Psoas muscle (tissue), 8 donors: ENCODE data around the gene NR2F1-AS1. TPM values are rescaled to one million over a fixed set of nuclear protein-coding genes. Genes with fewer than 3 reads are reported as not detected.

ENCODE experiments used
- ATAC-seq, 4 donors: fragments of 200-7000 bp; cut with Tn5 transposase; one replicate each; pipeline ENCODE4 v1.9.1; 2020; ENCODE audit warnings: moderate library complexity in 3 of 4, mild to moderate bottlenecking in 2 of 4
- DNase-seq, 2 donors: peaks; one replicate each; pipeline ENCODE4 v3.0.0-alpha.2; 2020
- H3K27ac ChIP-seq: fragments of 200-600 bp; one replicate; pipeline ENCODE4 v1.8.0; 2022
- H3K27me3 ChIP-seq, 3 donors: fragments of 200-600 bp in 1 of 3; one replicate each; pipeline versions ENCODE4 v1.6.1 to v1.8.0; 2013 to 2022; ENCODE audit warnings: low read length in 2 of 3, mild to moderate bottlenecking in 2 of 3, moderate library complexity in 1 of 3; ENCODE audit not compliant: insufficient read depth in 3 of 3
- H3K36me3 ChIP-seq, 2 donors: fragments of 200-600 bp in 1 of 2; one replicate each; pipeline versions ENCODE4 v1.6.1 to v1.8.0; 2013 to 2022; ENCODE audit warnings: low read depth in 1 of 2, mild to moderate bottlenecking in 1 of 2, moderate library complexity in 1 of 2; ENCODE audit not compliant: insufficient read depth in 1 of 2
- H3K4me1 ChIP-seq: fragments of 200-600 bp; one replicate; pipeline ENCODE4 v1.8.0; 2022
- H3K4me3 ChIP-seq: fragments of 200-600 bp; one replicate; pipeline ENCODE4 v1.8.0; 2022; ENCODE audit warnings: mild to moderate bottlenecking
- H3K9me3 ChIP-seq: fragments of 200-600 bp; one replicate; pipeline ENCODE4 v1.8.0; 2022
- WGBS, 3 donors: extraction: QIAGEN DNeasy Blood & Tissue Kit; methylation state at CpG; one replicate each; pipeline versions ENCODE4 v1.1.6 to v1.1.7; 2013; 5-methylcytosine and 5-hydroxymethylcytosine counted together
- intact Hi-C, 2 donors: fragments of 100-400 bp; cut with DNase I; formaldehyde crosslinking; loops; one replicate each; pipeline versions ENCODE4 v1.11.0 to v1.14.2; 2022
- polyA plus RNA-seq, 3 donors: library from polyadenylated mRNA; stranded (reverse); fragments of 200-250 nt; gene quantifications; one replicate each; pipeline ENCODE4 v1.2.3, GENCODE V29; 2013
- total RNA-seq, 4 donors: library from RNA; stranded (reverse); fragmentation: NEBNext Ultra II Directional in 2 of 4; extraction: Animal tissue kit (Norgen Biotek cat#: 25700) in 2 of 4; gene quantifications; one replicate each; pipeline versions ENCODE4 v1.2.1 to v1.2.4, GENCODE V29; 2021 to 2023
- TF ChIP-seq, protein P1 (sequence below): fragments of 200-600 bp; IDR thresholded peaks from one replicate; pipeline ENCODE4 v1.8.0; 2022; ENCODE audit warnings: antibody characterized with exemption
- donor health status: healthy with polysubstance abuse.
- donor health status: DM: no; HTN: no; CAD: no; lungs with moderate emphysema.
- donor health status: Bipolar disorder and iron deficiency.
- donor health status: healthy.
- donor health status: DM: yes; HTN: yes; CAD: no.
- donor health status: DM: no; HTN: no; CAD: no.
- donor health status: DM: no; HTN: no; CAD: no.
- donor health status: DM: yes; HTN: yes; CAD: no.

NR2F1-AS1 gene
- total and polyA plus RNA-seq, 7 donors, result 0.13 to 1.5 (median 0.42) TPM

DNA sequence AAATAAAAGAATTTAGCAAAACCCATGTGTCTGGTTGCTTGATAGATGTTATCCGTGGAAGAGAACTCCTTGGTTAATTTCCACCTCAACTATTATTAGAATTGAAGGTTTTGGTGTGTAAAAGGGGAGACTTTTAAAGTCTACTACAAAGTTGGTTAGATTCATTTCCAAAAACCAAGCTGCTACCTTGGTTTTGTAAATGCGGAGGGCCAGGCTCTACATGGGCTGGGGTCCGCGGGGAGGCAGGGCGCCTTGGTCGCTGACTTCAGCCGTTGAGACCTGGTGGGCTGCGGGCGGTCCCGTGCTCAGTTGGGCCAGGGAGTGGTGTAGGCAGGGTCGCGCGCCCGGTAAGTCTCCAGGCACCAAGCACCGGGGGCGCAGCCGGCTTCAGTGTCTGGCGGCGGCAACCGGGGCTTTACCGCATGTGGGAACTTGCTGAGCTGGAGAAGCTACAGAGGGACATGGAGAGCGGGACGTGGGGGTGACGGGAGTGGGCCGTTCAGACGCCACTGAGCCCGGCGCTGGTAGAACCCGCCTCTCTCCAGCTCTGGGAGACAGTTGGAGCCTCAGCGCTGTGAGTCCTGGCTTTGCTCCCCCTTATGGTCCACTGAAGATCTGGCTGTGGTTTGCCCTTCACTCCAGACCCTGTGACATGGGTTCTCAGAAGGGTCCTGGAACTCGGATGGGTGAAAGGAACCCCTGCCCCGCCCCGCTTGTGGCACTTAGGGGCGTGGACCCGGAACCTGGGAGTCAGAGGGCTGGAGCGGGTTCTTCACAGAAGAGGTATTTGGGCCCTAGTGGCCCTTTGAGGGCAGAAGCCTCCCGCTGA is 13.8 kb upstream of the NR2F1-AS1 start:
- H3K27me3 ChIP-seq, result peaks cover 0 to 56% (median 8%) of the 10 kb centered on the region in 3 donors
- no peaks in the 10 kb centered on the region for H3K4me1 ChIP-seq
- no peak for ATAC-seq
- no peaks in the 10 kb centered on the region for H3K9me3 ChIP-seq
- TF ChIP-seq, protein P1, sequence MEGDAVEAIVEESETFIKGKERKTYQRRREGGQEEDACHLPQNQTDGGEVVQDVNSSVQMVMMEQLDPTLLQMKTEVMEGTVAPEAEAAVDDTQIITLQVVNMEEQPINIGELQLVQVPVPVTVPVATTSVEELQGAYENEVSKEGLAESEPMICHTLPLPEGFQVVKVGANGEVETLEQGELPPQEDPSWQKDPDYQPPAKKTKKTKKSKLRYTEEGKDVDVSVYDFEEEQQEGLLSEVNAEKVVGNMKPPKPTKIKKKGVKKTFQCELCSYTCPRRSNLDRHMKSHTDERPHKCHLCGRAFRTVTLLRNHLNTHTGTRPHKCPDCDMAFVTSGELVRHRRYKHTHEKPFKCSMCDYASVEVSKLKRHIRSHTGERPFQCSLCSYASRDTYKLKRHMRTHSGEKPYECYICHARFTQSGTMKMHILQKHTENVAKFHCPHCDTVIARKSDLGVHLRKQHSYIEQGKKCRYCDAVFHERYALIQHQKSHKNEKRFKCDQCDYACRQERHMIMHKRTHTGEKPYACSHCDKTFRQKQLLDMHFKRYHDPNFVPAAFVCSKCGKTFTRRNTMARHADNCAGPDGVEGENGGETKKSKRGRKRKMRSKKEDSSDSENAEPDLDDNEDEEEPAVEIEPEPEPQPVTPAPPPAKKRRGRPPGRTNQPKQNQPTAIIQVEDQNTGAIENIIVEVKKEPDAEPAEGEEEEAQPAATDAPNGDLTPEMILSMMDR, result no peak
- DNase-seq, result peak in 1 of 2 donors; percentile 48
- no peaks in the 10 kb centered on the region for H3K36me3 ChIP-seq
- 66 to 76% (median 74%) methylated on average over 32 to 37 of the region's 37 CpGs for whole genome bisulfite sequencing, 3 donors
- H3K27ac ChIP-seq, result no peak overlapping the region
- H3K4me3 ChIP-seq, result no peak overlapping the region
- intact Hi-C loops, result no loop called here

DNA sequence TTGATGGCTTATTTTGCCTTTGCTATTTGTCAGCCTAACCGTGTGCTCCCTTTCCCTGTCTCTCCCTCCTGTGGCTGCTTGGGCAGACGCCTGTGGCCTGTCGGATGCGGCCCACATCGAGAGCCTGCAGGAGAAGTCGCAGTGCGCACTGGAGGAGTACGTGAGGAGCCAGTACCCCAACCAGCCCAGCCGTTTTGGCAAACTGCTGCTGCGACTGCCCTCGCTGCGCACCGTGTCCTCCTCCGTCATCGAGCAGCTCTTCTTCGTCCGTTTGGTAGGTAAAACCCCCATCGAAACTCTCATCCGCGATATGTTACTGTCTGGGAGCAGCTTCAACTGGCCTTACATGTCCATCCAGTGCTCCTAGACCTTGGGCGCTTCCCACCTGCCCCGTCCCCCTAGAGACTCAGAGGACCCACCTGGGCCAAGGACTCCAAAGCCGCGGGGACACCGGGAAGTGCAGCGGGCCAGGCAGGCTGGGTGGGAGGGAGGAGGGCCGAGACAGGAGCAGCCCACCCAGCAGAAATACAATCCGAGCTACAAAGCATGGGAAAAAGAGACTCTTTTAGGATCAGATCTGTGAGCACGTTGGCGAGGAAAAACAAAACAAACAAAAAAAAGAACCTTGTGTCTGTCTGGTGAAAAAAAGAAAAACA is 12.6 kb upstream of the NR2F1-AS1 start:
- DNase-seq (peak in 1 of 2 donors; percentile 48), ATAC-seq (no peak)
- no peak overlapping the region for H3K4me3 ChIP-seq
- no peaks in the 10 kb centered on the region for H3K9me3 ChIP-seq
- H3K36me3 ChIP-seq, result no peaks in the 10 kb centered on the region
- intact Hi-C loops, result no loop called here
- no peak overlapping the region for H3K27ac ChIP-seq
- 77 to 82% (median 79%) methylated on average over 30 of the region's 30 CpGs for WGBS, 3 donors
- TF ChIP-seq, protein P1, result no peak
- H3K27me3 ChIP-seq, result peaks cover 0 to 44% (median 8%) of the 10 kb centered on the region in 3 donors
- H3K4me1 ChIP-seq, result no peaks in the 10 kb centered on the region

DNA sequence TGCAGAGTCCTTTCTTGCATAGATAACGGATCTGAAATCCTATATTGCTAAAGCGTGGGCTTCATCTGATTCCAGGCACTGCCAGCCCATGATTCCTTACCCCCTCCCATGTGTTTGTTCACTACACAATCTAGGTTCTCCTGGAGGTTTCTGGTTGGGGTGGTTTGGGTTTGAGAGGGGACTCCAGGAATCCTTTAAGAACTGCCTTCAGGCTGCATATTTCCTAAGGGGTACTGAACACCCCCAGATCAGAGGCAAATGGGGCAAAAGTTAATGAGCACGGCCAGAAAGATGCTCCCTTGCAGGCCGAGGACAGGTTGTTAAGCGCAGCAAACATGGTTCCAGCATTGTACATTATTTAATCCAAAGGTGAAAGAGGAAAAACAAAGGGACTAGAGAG is 11.9 kb upstream of the NR2F1-AS1 start:
- Histone ChIP-seq H3K36me3 (no peaks in the 10 kb centered on the region), H3K27me3 (peaks cover 0 to 38% (median 8%) of the 10 kb centered on the region in 3 donors), H3K4me3 (no peak overlapping the region), H3K9me3 (no peaks in the 10 kb centered on the region), H3K27ac (no peak overlapping the region), H3K4me1 (no peaks in the 10 kb centered on the region)
- DNase-seq, result no peak
- WGBS, 3 donors, result 85 to 89% (median 88%) methylated on average over 5 of the region's 5 CpGs
- TF ChIP-seq, protein P1, result no peak
- ATAC-seq, result no peak
- intact Hi-C loops, result no loop called here

DNA sequence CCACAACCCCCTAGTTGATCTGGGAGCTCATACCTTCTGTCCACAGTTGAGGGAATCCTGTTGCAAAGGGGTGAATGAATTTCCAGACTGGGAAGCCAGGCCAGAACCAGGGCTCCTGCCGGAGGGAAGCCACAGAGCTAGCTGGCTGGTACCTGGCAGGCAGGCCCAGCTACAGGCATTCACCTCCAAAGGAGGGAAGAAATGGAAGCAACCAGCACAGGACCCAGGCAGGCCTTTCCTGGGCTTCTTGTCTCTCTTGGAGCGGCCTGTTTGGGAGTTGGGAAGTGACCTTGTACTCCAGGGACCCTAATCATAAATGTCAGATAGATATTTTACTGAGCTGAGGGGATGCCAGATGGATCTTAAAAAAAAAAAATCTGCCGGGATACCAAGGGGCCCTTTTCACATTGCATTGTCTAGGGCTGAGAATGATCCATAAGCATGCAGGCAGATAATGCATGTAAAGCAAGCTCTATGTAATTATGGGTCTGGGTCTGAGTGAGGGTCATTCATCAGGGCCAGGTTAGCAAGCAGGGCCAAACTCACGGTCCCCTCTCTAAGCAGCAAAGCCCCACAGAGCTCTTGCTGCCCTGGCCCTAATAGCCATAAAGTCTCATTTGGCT is 10.4 kb upstream of the NR2F1-AS1 start:
- H3K27ac ChIP-seq, result no peak overlapping the region
- peaks cover 0 to 32% (median 4%) of the 10 kb centered on the region in 3 donors for H3K27me3 ChIP-seq
- intact Hi-C loops, result no loop called here
- no peak for DNase-seq
- TF ChIP-seq, protein P1, result no peak
- no peak for ATAC-seq
- no peak overlapping the region for H3K4me3 ChIP-seq
- no peaks in the 10 kb centered on the region for H3K36me3 ChIP-seq
- no peaks in the 10 kb centered on the region for H3K9me3 ChIP-seq
- 73 to 77% (median 77%) methylated on average over 4 of the region's 4 CpGs for WGBS, 3 donors
- H3K4me1 ChIP-seq, result no peaks in the 10 kb centered on the region
